Stimulated activated CD4-positive, alpha-beta T cell treated with anti-CD3 and anti-CD28 coated beads, Interleukin-2, amount 100 ng/mL, for 4 hours (primary cell): ENCODE measurements around the gene PCP2.

Source experiments
- DNase-seq: peaks from one replicate; pipeline ENCODE4 v3.0.0-alpha.2; 2020; ENCODE audit warnings: low read depth

The PCP2 gene

GRCh38 chr19:7633698-7634097 is at the start of gene PCP2:
TSS of gene PCP2 (minus strand) at chr19:7633719. CDS start at chr19:7633457, 262 bp downstream.
- no peak for DNase-seq

- no peak for DNase-seq
Observed at GRCh38 chr19:7682175-7682855, 48.8 kb upstream of the PCP2 start.

- peak; percentile 83 for DNase-seq
Observed at GRCh38 chr19:7681340-7682174, 48.0 kb upstream of the PCP2 start.

- DNase-seq = peak; percentile 78
Observed at GRCh38 chr19:7680606-7681339, 47.3 kb upstream of the PCP2 start, which contains the start of gene TRAPPC5. TSS of gene TRAPPC5 (plus strand) at chr19:7680833. CDS start at chr19:7682254, 1,421 bp downstream.

GRCh38 chr19:7679771-7680605 is 46.5 kb upstream of the PCP2 start:
- no peak for DNase-seq

GRCh38 chr19:7678971-7679751 is 45.6 kb upstream of the PCP2 start:
- peak; percentile 73 for DNase-seq

- no peak for DNase-seq
Observed at GRCh38 chr19:7677669-7678311, 44.3 kb upstream of the PCP2 start.

- DNase-seq = no peak
Observed at GRCh38 chr19:7676854-7677253, 43.3 kb upstream of the PCP2 start, which contains the start of gene MCEMP1. TSS of gene MCEMP1 (plus strand) at chr19:7677090. CDS start at chr19:7677121, 31 bp downstream.

GRCh38 chr19:7676376-7676775 is 42.9 kb upstream of the PCP2 start:
- no peak for DNase-seq

- DNase-seq = no peak
Observed at GRCh38 chr19:7674010-7675005, 40.8 kb upstream of the PCP2 start.

GRCh38 chr19:7672522-7672921 is 39.0 kb upstream of the PCP2 start:
- no peak for DNase-seq

GRCh38 chr19:7670790-7671189 is 37.3 kb upstream of the PCP2 start:
- no peak for DNase-seq

GRCh38 chr19:7670150-7670783 is 36.7 kb upstream of the PCP2 start:
- DNase-seq = no peak

GRCh38 chr19:7669641-7670040 is 36.1 kb upstream of the PCP2 start:
- DNase-seq = no peak

GRCh38 chr19:7668842-7669241 is 35.3 kb upstream of the PCP2 start, which contains the start of gene RETN:
TSS of gene RETN (plus strand) at chr19:7669049. CDS start at chr19:7669327, 278 bp downstream.
- DNase-seq = no peak

- no peak for DNase-seq
Observed at GRCh38 chr19:7665076-7665475, 31.6 kb upstream of the PCP2 start.

GRCh38 chr19:7663706-7664105 is 30.2 kb upstream of the PCP2 start:
- no peak for DNase-seq

GRCh38 chr19:7662657-7663056 is 29.1 kb upstream of the PCP2 start:
- DNase-seq = no peak
